ENCODE data around the gene POLR3F.
"Not testable (repeated sequence)": the region's sequence is repeated elsewhere in the genome, so short reads cannot be mapped to it uniquely, and the experiment has no call there.

POLR3F gene

GRCh38 chr20:18515973-18516372 lies 48.8 kb downstream of the POLR3F start:
- no peak for TF ChIP-seq CTCF (IDR thresholded peaks at IDR 0.05; ENCODE audit: low read depth, low read length, missing control alignments)
- no peak for DNase-seq (ENCODE audit: low read depth)
- no peak overlapping the region for H3K4me3 ChIP-seq (ENCODE audit: low read depth, low read length)

DNA sequence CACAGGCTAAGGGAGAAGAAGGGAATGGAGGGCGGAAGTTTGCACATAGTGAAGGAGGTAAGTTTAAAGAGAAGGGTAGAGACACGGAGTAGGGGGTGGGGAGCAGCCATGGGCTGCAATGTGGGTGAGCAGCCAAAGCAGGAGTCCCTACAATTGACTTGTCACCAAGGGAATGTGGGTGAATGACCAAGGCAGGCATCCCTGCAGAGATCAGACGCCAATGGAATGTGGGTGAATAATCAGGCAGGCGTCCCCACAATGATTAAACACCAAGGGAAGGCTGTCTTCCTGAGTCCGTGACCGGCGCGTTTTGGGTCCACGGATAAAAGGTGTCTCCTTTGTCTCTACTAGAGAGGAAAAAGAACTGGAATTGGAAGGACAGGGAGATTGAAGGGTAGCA lies 54.9 kb downstream of the POLR3F start:
- not testable (repeated sequence) for DNase-seq (ENCODE audit: low read depth); H3K4me3 ChIP-seq (ENCODE audit: low read depth, low read length)

GRCh38 chr20:18523066-18523465 lies 55.9 kb downstream of the POLR3F start:
- DNase-seq (ENCODE audit: low read depth) = no peak
- no peak for TF ChIP-seq CTCF (IDR thresholded peaks at IDR 0.05; ENCODE audit: low read depth, low read length, missing control alignments)
- no peak overlapping the region for H3K4me3 ChIP-seq (ENCODE audit: low read depth, low read length)

- TF ChIP-seq CTCF (IDR thresholded peaks at IDR 0.05; ENCODE audit: low read depth, low read length, missing control alignments) = no peak
- DNase-seq (ENCODE audit: low read depth) = no peak
- no peak overlapping the region for H3K4me3 ChIP-seq (ENCODE audit: low read depth, low read length)
Observed at GRCh38 chr20:18524646-18525045, 57.5 kb downstream of the POLR3F start.

GRCh38 chr20:18526761-18527160 lies 59.6 kb downstream of the POLR3F start:
- not testable (repeated sequence) for DNase-seq (ENCODE audit: low read depth); H3K4me3 ChIP-seq (ENCODE audit: low read depth, low read length)

GRCh38 chr20:18527339-18527738 lies 60.1 kb downstream of the POLR3F start:
- no peak for TF ChIP-seq CTCF (IDR thresholded peaks at IDR 0.05; ENCODE audit: low read depth, low read length, missing control alignments)
- no peak overlapping the region for H3K4me3 ChIP-seq (ENCODE audit: low read depth, low read length)
- DNase-seq (ENCODE audit: low read depth) = no peak

- H3K4me3 ChIP-seq (ENCODE audit: low read depth, low read length) = no peak overlapping the region
- no peak for TF ChIP-seq CTCF (IDR thresholded peaks at IDR 0.05; ENCODE audit: low read depth, low read length, missing control alignments)
- DNase-seq (ENCODE audit: low read depth) = no peak
Observed at GRCh38 chr20:18527836-18528235, 60.6 kb downstream of the POLR3F start.

- DNase-seq (ENCODE audit: low read depth) = no peak
- TF ChIP-seq CTCF (IDR thresholded peaks at IDR 0.05; ENCODE audit: low read depth, low read length, missing control alignments) = no peak
- H3K4me3 ChIP-seq (ENCODE audit: low read depth, low read length) = no peak overlapping the region
Observed at GRCh38 chr20:18529041-18529440, 61.9 kb downstream of the POLR3F start.
